CD4-positive, alpha-beta memory T cell (primary cell): Measurements from ENCODE around the gene CTBP2. TPM values are rescaled to one million over a fixed set of nuclear protein-coding genes. Genes with fewer than 3 reads are reported as not detected.

Experiments used
- CTCF ChIA-PET: fragments of 350-600 bp; sonication (Branson Sonifier 250); formaldehyde crosslinking; loops from one replicate; lab custom pipeline; 2021; ENCODE audit warnings: inconsistent platforms; ENCODE audit not compliant: partially characterized antibody; lab: Charles Lee
- POLR2A ChIA-PET: fragments of 350-600 bp; sonication (Branson Sonifier 250); formaldehyde crosslinking; loops from one replicate; lab custom pipeline; 2021; ENCODE audit not compliant: partially characterized antibody; lab: Charles Lee
- DNase-seq, 5 donors: peaks; one replicate each; pipeline versions ENCODE4 v3.0.0 to v3.0.0-alpha.2; 2020 to 2022; ENCODE audit warnings: mixed read lengths in 1 of 5
- H3K27ac ChIP-seq: one replicate; pipeline ENCODE4 v1.7.0; 2013; ENCODE audit warnings: low read depth, low read length
- H3K27me3 ChIP-seq: 2 replicates; pipeline ENCODE4 v1.7.0; 2013; ENCODE audit warnings: mild to moderate bottlenecking, low read length, moderate library complexity; ENCODE audit not compliant: insufficient read depth
- H3K36me3 ChIP-seq: 2 replicates; pipeline ENCODE4 v1.7.0; 2013; ENCODE audit warnings: mild to moderate bottlenecking, low read length, moderate library complexity; ENCODE audit not compliant: insufficient read depth
- H3K4me1 ChIP-seq: 2 replicates; pipeline ENCODE4 v1.7.0; 2013; ENCODE audit warnings: mild to moderate bottlenecking, low read length, moderate library complexity; ENCODE audit not compliant: insufficient read depth
- H3K4me3 ChIP-seq, 2 donors: one replicate each; pipeline ENCODE4 v1.7.0; 2013; ENCODE audit warnings: low read length in 2 of 2, mild to moderate bottlenecking in 1 of 2
- H3K9me3 ChIP-seq, 2 donors: one replicate each; pipeline ENCODE4 v1.7.0; 2013; ENCODE audit warnings: low read length in 2 of 2, control low read depth in 1 of 2; ENCODE audit not compliant: control insufficient read depth in 1 of 2
- H3K27ac Mint-ChIP-seq, 7 donors: one replicate each; pipeline ENCODE4 v1.8.0; 2020 to 2021; ENCODE audit warnings: mixed read lengths in 7 of 7, mild to moderate bottlenecking in 6 of 7, inconsistent platforms in 3 of 7, moderate library complexity in 3 of 7
- H3K27me3 Mint-ChIP-seq, 2 donors: one replicate each; pipeline ENCODE4 v1.8.0; 2020 to 2021; ENCODE audit warnings: mixed read lengths in 2 of 2
- H3K36me3 Mint-ChIP-seq, 2 donors: one replicate each; pipeline ENCODE4 v1.8.0; 2020 to 2021; ENCODE audit warnings: mixed read lengths in 2 of 2, inconsistent platforms in 1 of 2, mild to moderate bottlenecking in 1 of 2
- H3K4me1 Mint-ChIP-seq, 4 donors: one replicate each; pipeline ENCODE4 v1.8.0; 2020 to 2021; ENCODE audit warnings: mixed read lengths in 4 of 4, mild to moderate bottlenecking in 1 of 4
- H3K4me3 Mint-ChIP-seq, 8 donors: one replicate each; pipeline ENCODE4 v1.8.0; 2020 to 2021; ENCODE audit warnings: mixed read lengths in 8 of 8, mild to moderate bottlenecking in 7 of 8, moderate library complexity in 6 of 8, inconsistent platforms in 3 of 8
- H3K9me3 Mint-ChIP-seq, 8 donors: one replicate each; pipeline ENCODE4 v1.8.0; 2020 to 2021; ENCODE audit warnings: mixed read lengths in 8 of 8, mild to moderate bottlenecking in 5 of 8, inconsistent platforms in 3 of 8, moderate library complexity in 1 of 8
- intact Hi-C: fragments of 100-400 bp; cut with micrococcal nuclease; formaldehyde crosslinking; loops from one replicate; pipeline ENCODE4 v1.15.1; 2023
- polyA plus RNA-seq, 2 donors: library from polyadenylated mRNA; unstranded; fragments of 300-500 nt; fragmentation: Illumina TruSeq; gene quantifications; one replicate each; pipeline ENCODE4 v1.2.3, GENCODE V29; 2021
- total RNA-seq, 2 experiments: library from RNA; stranded (reverse); gene quantifications; one replicate each; pipeline ENCODE4 v1.2.3, GENCODE V29; 2021

CTBP2 gene
- total and polyA plus RNA-seq, 4 experiments from 2014 or later: 0.16 to 0.97 (median 0.61) TPM; not detected in 1

DNA sequence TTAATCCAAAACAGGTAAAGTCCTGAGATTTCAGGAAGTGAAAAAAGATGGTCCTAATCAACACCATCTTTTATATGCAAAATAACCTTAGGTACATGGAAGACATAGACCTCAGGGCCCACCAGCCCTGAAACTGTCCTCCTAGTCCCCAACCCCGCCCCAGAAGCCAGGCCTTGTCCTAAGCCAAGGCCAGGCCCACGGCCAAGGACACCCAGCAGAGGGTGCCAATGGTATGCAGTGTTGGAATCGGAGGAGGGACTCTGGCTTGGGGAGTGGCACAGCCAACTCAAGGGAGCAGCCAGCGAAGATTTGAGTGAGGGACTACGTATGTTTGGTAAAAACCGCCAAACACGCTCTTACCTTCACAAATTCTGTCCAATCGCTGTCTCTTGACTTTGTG, 121.7 kb downstream of the CTBP2 start:
- no peaks in the 10 kb centered on the region for H3K9me3 Mint-ChIP-seq
- no peaks in the 10 kb centered on the region for H3K4me1 ChIP-seq
- H3K36me3 Mint-ChIP-seq: no peaks in the 10 kb centered on the region
- H3K4me3 ChIP-seq: no peak overlapping the region
- peaks cover 0 to 1% (median 0%) of the 10 kb centered on the region in 4 donors for H3K4me1 Mint-ChIP-seq
- no peaks in the 10 kb centered on the region for H3K27me3 ChIP-seq
- intact Hi-C loops: no loop called here
- no peaks in the 10 kb centered on the region for H3K9me3 ChIP-seq
- peak overlapping the region in 1 of 7 donors; percentile 74 for H3K27ac Mint-ChIP-seq
- H3K27ac ChIP-seq: no peak overlapping the region
- H3K27me3 Mint-ChIP-seq: peaks cover 2 to 5% of the 10 kb centered on the region in 2 donors
- POLR2A ChIA-PET: no interaction called here
- no peak for DNase-seq
- no peak overlapping the region for H3K4me3 Mint-ChIP-seq
- CTCF ChIA-PET: no interaction called here
- H3K36me3 ChIP-seq: no peaks in the 10 kb centered on the region

DNA sequence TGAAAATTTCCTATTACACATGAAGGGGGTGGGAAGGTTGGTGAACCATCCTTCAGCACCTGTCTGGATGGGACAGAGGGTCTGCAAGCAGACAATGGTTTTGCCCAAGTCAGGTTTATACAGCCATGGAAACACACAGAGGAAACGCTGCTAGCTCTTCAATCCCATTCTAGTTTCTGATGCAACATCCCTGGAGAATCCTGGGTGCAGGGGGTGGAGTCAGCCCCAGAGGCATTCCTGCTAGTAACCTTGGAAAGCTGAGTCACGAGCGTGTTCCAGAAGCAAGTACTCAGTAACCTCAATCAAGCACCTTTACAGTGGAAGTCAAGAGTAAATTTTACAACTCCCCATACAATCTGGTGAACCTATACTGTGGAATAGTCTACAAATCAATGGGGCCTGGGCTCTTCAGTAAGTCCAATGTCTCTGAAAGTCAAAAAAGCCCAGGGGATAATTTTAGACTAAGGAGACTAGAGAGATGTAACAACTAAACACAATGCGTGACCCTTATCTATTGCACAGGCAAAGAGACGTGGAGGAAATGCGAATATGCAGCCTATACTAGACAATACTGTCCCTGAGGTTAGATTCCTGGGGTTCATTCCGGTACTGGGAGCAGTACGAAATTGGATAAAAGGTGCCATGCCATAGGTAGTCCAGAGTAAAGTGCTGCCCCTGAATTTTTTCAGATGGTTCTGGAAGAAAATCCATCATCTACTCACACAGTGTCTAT, 123.1 kb downstream of the CTBP2 start:
- H3K27me3 Mint-ChIP-seq: peaks cover 2 to 5% of the 10 kb centered on the region in 2 donors
- no peak overlapping the region for H3K4me3 ChIP-seq
- peaks cover 0 to 1% (median 0%) of the 10 kb centered on the region in 4 donors for H3K4me1 Mint-ChIP-seq
- no peak overlapping the region for H3K4me3 Mint-ChIP-seq
- no peak for DNase-seq
- no peaks in the 10 kb centered on the region for H3K36me3 ChIP-seq
- H3K27ac Mint-ChIP-seq: no peak overlapping the region
- no peaks in the 10 kb centered on the region for H3K4me1 ChIP-seq
- no peaks in the 10 kb centered on the region for H3K27me3 ChIP-seq
- H3K36me3 Mint-ChIP-seq: no peaks in the 10 kb centered on the region
- ChIA-PET POLR2A (no interaction called here), CTCF (interaction anchor here (1.1 to 4.5 kb wide), 2 partner anchors 11 to 15 kb away, joined by 3 to 26 read pairs; no protein-coding TSS in a partner anchor)
- H3K27ac ChIP-seq: no peak overlapping the region
- intact Hi-C loops: no loop called here
- no peaks in the 10 kb centered on the region for H3K9me3 ChIP-seq
- H3K9me3 Mint-ChIP-seq: no peaks in the 10 kb centered on the region

DNA sequence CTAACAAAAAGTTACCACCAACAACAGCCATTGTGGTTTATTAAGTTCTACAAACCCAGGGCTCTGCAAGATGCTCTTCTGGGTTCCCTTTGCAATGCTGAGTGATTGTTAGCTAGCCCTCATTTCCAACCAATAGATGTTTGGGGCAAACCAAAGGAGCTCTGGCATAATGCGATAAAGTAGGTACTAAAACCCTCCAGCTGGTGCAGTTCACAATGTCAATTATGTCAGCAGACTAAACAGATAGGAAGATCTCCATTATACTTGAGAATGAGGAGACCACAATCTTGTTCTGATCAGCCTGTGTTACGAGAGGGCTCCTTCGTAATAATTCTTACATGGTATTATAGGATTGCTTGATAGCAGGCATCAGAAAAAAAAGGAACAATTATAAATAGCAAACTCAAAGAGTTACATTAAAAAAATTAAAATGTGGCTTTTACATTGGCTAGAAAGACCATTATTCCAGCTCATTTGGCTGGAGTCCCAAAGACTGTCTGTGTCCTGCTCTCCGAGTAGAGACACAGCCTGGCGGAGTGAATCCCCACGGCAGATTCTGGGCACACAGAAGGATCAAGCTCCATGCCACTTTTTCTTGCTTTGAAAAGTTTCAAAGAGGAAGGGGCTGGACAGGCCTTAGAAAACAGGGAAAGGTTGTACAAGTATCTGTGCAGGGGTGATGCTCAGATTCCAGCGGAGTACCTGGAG, 124.6 kb downstream of the CTBP2 start:
- H3K4me1 ChIP-seq: no peaks in the 10 kb centered on the region
- H3K4me3 Mint-ChIP-seq: no peak overlapping the region
- H3K9me3 Mint-ChIP-seq: no peaks in the 10 kb centered on the region
- H3K27me3 Mint-ChIP-seq: peaks cover 2 to 5% of the 10 kb centered on the region in 2 donors
- H3K27me3 ChIP-seq: no peaks in the 10 kb centered on the region
- peaks cover 0 to 1% (median 0%) of the 10 kb centered on the region in 4 donors for H3K4me1 Mint-ChIP-seq
- H3K9me3 ChIP-seq: no peaks in the 10 kb centered on the region
- intact Hi-C loops: no loop called here
- H3K27ac ChIP-seq: no peak overlapping the region
- ChIA-PET CTCF (interaction anchor here (1.0 to 4.5 kb wide), 5 partner anchors 8 to 43 kb away, joined by 3 to 26 read pairs (median 3); no protein-coding TSS in a partner anchor), POLR2A (no interaction called here)
- DNase-seq: no peak
- H3K4me3 ChIP-seq: no peak overlapping the region
- H3K36me3 Mint-ChIP-seq: no peaks in the 10 kb centered on the region
- H3K36me3 ChIP-seq: no peaks in the 10 kb centered on the region
- H3K27ac Mint-ChIP-seq: no peak overlapping the region

DNA sequence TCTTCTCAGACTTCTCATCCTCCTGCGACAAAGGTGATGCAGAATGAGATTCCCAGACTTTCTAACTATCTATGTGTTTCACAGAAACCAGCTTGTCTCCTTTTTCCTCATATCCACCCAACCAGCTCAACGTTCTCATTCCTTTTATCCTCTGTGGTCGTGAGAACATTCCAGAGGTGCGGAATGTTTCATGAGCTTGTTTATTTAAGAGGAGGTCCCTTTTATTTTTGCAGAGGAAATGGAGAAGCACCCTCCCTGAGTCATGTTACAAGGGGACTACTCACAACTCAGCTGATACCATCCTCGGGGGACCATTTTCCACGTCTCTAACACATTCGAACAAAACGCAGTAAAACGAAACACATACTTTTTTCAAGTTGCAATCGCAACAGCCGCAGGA, 125.2 kb downstream of the CTBP2 start:
- Histone ChIP-seq H3K36me3 (no peaks in the 10 kb centered on the region), H3K27me3 (no peaks in the 10 kb centered on the region), H3K27ac (no peak overlapping the region), H3K9me3 (no peaks in the 10 kb centered on the region), H3K4me3 (no peak overlapping the region), H3K4me1 (no peaks in the 10 kb centered on the region)
- H3K27me3 Mint-ChIP-seq: peaks cover 2 to 5% of the 10 kb centered on the region in 2 donors
- no peaks in the 10 kb centered on the region for H3K9me3 Mint-ChIP-seq
- ChIA-PET CTCF (interaction anchor here (1.0 to 4.5 kb wide), 3 partner anchors 8 to 42 kb away, joined by 3 to 26 read pairs (median 3); no protein-coding TSS in a partner anchor), POLR2A (no interaction called here)
- no peak overlapping the region for H3K27ac Mint-ChIP-seq
- no peaks in the 10 kb centered on the region for H3K4me1 Mint-ChIP-seq
- H3K4me3 Mint-ChIP-seq: no peak overlapping the region
- intact Hi-C loops: no loop called here
- H3K36me3 Mint-ChIP-seq: no peaks in the 10 kb centered on the region
- no peak for DNase-seq

DNA sequence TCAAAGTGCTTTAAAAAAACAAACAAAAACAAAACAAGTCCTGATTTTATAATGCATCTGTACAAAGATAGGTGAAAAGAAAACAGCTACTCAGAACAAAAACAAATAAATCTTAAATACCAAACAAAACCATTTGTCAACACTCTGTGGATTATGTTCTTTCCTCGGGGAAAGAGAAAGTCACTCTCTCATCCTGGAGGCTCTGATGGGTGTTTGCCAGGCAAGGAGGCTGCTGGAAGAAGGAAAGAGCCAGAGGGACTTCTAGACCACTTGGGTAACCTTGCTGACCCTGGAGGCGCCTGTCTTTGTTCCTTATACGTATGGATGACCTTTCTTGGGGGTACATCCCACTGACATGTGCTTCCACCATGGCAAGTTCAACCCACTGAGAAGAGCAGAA, 125.7 kb downstream of the CTBP2 start:
- H3K27ac ChIP-seq: no peak overlapping the region
- H3K27me3 Mint-ChIP-seq: peaks cover 2 to 5% of the 10 kb centered on the region in 2 donors
- CTCF ChIA-PET: interaction anchor here (1.0 to 4.5 kb wide), 2 partner anchors 9 to 14 kb away, joined by 3 to 26 read pairs; no protein-coding TSS in a partner anchor
- no peak for DNase-seq
- no peaks in the 10 kb centered on the region for H3K36me3 ChIP-seq
- no peaks in the 10 kb centered on the region for H3K4me1 Mint-ChIP-seq
- H3K36me3 Mint-ChIP-seq: no peaks in the 10 kb centered on the region
- H3K4me3 ChIP-seq: no peak overlapping the region
- no peak overlapping the region for H3K27ac Mint-ChIP-seq
- POLR2A ChIA-PET: no interaction called here
- no peaks in the 10 kb centered on the region for H3K27me3 ChIP-seq
- no peaks in the 10 kb centered on the region for H3K9me3 Mint-ChIP-seq
- H3K4me1 ChIP-seq: no peaks in the 10 kb centered on the region
- no peak overlapping the region for H3K4me3 Mint-ChIP-seq
- intact Hi-C loops: no loop called here
- no peaks in the 10 kb centered on the region for H3K9me3 ChIP-seq

DNA sequence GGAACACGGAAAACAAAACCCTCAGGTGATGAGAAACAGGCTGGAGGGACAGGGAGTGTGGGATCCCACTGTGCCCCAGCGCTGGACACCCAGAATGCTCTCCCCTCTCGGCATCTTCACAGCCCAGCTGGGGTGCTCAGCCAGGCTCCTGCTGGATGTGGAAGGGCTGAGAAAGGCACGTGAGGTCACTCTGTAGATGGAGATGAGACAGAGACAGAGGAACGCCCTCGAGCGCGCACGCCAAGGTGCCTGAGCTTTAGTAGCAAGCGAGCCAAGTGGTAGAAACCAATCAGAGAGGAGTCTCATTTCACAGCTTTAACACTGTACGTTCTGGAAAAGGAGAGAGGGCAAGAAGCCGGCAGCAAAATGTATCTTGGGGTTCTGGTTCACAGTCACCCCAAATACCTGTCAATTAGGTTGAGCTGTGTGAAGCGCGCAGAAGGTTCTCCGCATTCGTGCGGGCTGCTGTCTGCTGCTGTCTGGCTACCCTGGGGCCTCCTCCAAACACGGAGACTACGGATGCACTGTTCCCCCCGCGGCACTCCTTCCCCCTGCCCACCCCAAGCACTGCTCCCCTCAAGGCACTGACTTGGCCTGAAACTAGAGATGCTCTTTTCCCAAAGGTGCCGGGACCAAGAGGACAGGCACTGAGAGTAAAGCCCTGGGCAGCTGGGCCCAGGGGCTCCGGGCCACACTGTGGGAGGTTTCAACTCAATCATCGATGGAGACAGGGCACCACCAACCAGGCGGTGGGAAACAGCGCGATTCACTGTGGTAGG, 127.0 kb downstream of the CTBP2 start:
- H3K27me3 ChIP-seq: no peaks in the 10 kb centered on the region
- Mint-ChIP-seq H3K9me3 (no peaks in the 10 kb centered on the region), H3K4me3 (no peak overlapping the region), H3K27ac (no peak overlapping the region), H3K4me1 (peaks cover 0 to 2% (median 0%) of the 10 kb centered on the region in 4 donors), H3K27me3 (peaks cover 2 to 7% of the 10 kb centered on the region in 2 donors), H3K36me3 (no peaks in the 10 kb centered on the region)
- H3K9me3 ChIP-seq: no peaks in the 10 kb centered on the region
- H3K36me3 ChIP-seq: no peaks in the 10 kb centered on the region
- no peaks in the 10 kb centered on the region for H3K4me1 ChIP-seq
- H3K4me3 ChIP-seq: no peak overlapping the region
- CTCF ChIA-PET: interaction anchor here (4.5 kb wide), 1 partner anchor 15 kb away, joined by 26 read pairs; no protein-coding TSS in a partner anchor
- intact Hi-C loops: no loop called here
- DNase-seq: no peak
- POLR2A ChIA-PET: no interaction called here
- no peak overlapping the region for H3K27ac ChIP-seq
